ENCODE data around the gene RNASE4.

DNA sequence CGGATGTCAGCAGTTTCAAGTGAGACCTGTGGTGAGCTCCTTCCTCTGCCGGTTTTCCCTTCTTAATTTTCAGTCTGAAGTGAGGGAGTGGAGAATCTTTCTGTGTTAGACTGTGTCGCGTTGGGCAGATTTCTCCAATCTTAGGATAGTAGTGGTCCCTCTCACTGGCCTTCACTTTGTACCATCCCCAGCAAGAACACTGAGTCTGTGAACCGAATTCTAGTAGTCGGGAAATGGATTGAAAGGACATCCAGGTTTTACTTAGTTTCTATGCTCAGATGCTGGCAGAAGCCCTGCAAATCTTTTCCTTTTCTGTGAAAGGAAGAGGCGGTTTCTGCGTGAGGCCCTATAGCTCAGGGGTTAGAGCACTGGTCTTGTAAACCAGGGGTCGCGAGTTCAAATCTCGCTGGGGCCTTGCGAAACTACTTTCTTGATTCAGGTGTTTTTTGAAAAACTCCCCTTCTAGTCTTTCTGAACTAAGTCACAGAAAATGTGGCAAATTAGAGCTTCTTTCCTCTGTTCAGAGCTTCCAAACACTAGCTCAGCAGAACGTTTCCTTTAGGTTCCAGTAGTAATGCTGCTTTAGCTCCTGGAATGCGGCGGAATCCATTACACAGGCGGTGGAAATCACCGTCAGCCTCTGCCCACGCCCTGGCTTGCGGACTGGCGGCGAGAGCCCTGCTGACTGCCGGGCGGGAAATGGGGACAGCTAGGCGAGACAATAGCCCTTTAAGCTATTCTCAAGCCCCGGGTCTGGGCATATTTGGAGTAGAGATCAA, 2.8 kb upstream of the RNASE4 start:
- TF ChIP-seq, protein P1, sequence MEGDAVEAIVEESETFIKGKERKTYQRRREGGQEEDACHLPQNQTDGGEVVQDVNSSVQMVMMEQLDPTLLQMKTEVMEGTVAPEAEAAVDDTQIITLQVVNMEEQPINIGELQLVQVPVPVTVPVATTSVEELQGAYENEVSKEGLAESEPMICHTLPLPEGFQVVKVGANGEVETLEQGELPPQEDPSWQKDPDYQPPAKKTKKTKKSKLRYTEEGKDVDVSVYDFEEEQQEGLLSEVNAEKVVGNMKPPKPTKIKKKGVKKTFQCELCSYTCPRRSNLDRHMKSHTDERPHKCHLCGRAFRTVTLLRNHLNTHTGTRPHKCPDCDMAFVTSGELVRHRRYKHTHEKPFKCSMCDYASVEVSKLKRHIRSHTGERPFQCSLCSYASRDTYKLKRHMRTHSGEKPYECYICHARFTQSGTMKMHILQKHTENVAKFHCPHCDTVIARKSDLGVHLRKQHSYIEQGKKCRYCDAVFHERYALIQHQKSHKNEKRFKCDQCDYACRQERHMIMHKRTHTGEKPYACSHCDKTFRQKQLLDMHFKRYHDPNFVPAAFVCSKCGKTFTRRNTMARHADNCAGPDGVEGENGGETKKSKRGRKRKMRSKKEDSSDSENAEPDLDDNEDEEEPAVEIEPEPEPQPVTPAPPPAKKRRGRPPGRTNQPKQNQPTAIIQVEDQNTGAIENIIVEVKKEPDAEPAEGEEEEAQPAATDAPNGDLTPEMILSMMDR (IDR thresholded peaks at IDR 0.05): no peak
- TF ChIP-seq REST (IDR thresholded peaks at IDR 0.05; ENCODE audit: insufficient read depth in 1 of 2, low read depth in 2 of 2, low read length in 1 of 2): no peak

Measured in Panc1 (cell line).